HL-60 (cell line): ENCODE measurements around the gene C4orf36.

ENCODE experiments used
- DNase-seq, 2 experiments: peaks; one replicate each; pipeline ENCODE4 v3.0.0-alpha.2; 2010 to 2020; ENCODE audit warnings: low read depth in 1 of 2, low spot score in 1 of 2
- H3K27ac ChIP-seq: fragments of 250-450 bp; sonication (Bioruptor Pico); replicated peaks from 2 replicates; pipeline ENCODE4 v1.5.1; 2020; ENCODE audit warnings: mild to moderate bottlenecking, moderate library complexity
- H3K27me3 ChIP-seq: fragments of 250-450 bp; sonication (Bioruptor Pico); 2 replicates; pipeline ENCODE4 v1.5.1; 2021; ENCODE audit warnings: mild to moderate bottlenecking, moderate library complexity; ENCODE audit not compliant: insufficient read depth, poor library complexity, severe bottlenecking
- H3K4me3 ChIP-seq: replicated peaks from 2 replicates; pipeline ENCODE4 v1.5.1; 2011; ENCODE audit warnings: mild to moderate bottlenecking, control low read depth, low read length; ENCODE audit not compliant: insufficient read depth
- CTCF ChIP-seq: IDR thresholded peaks from one replicate; pipeline ENCODE4 v1.5.1; 2011; ENCODE audit warnings: low read length, control low read depth, inconsistent platforms; ENCODE audit not compliant: insufficient read depth
- GABPA ChIP-seq: IDR thresholded peaks from 2 replicates; pipeline ENCODE4 v1.6.1; 2012; ENCODE audit warnings: low read depth
- POLR2AphosphoS5 ChIP-seq: IDR thresholded peaks from 2 replicates; pipeline ENCODE4 v1.6.1; 2012; ENCODE audit warnings: low read depth
- SPI1 ChIP-seq: IDR thresholded peaks from 2 replicates; pipeline ENCODE4 v1.6.1; 2012; ENCODE audit warnings: low read depth, mild to moderate bottlenecking, borderline replicate concordance
- TF ChIP-seq, protein P1 (sequence below): IDR thresholded peaks from 2 replicates; pipeline ENCODE4 v1.6.1; 2012; ENCODE audit warnings: low read depth; ENCODE audit not compliant: insufficient replicate concordance

The C4orf36 gene

DNA sequence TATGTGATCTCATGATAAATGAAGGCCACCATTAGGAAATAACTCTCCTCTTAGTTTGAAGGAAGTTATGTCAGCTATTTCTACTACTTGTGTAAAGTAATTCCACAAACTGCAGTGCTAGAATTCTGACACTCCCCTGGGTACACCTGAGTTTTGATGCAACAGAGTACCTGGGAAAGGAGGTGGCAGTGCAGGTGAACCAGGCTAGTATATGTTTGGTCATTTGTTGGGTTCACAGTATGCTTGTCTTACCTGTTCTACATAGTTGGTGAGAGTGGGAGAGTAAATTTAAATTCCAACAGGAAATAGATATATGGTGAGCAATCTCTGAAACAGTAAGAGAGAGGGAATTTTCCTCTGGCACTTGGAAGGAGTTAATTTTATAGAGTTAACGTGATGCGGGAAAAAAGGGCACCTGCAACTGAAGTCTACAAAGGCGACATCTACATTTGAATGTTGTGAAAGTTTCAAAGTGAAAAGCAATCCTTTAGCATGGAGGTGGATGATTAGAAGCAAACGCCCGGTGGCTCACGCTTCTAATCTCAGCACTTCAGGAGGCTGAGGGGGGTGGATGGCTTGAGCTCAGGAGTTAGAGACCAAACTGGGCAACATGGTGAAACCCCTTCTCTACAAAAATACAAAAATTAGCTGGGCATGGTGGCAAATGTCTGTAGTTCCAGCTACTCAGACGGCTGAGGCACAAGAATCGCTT, 34.7 kb downstream of the C4orf36 start:
- no peaks in the 10 kb centered on the region for H3K27me3 ChIP-seq
- H3K27ac ChIP-seq, result no peak overlapping the region
- no peak for DNase-seq
- H3K4me3 ChIP-seq, result no peak overlapping the region
- TF ChIP-seq SPI1 (no peak), GABPA (no peak), CTCF (no peak), POLR2AphosphoS5 (no peak)
- TF ChIP-seq, protein P1, sequence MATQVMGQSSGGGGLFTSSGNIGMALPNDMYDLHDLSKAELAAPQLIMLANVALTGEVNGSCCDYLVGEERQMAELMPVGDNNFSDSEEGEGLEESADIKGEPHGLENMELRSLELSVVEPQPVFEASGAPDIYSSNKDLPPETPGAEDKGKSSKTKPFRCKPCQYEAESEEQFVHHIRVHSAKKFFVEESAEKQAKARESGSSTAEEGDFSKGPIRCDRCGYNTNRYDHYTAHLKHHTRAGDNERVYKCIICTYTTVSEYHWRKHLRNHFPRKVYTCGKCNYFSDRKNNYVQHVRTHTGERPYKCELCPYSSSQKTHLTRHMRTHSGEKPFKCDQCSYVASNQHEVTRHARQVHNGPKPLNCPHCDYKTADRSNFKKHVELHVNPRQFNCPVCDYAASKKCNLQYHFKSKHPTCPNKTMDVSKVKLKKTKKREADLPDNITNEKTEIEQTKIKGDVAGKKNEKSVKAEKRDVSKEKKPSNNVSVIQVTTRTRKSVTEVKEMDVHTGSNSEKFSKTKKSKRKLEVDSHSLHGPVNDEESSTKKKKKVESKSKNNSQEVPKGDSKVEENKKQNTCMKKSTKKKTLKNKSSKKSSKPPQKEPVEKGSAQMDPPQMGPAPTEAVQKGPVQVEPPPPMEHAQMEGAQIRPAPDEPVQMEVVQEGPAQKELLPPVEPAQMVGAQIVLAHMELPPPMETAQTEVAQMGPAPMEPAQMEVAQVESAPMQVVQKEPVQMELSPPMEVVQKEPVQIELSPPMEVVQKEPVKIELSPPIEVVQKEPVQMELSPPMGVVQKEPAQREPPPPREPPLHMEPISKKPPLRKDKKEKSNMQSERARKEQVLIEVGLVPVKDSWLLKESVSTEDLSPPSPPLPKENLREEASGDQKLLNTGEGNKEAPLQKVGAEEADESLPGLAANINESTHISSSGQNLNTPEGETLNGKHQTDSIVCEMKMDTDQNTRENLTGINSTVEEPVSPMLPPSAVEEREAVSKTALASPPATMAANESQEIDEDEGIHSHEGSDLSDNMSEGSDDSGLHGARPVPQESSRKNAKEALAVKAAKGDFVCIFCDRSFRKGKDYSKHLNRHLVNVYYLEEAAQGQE, result no peak

- DNase-seq, result no peak
- Histone ChIP-seq H3K27ac (no peak overlapping the region), H3K27me3 (no peaks in the 10 kb centered on the region), H3K4me3 (no peak overlapping the region)
- TF ChIP-seq, protein P1, result no peak
- TF ChIP-seq GABPA, result no peak
- TF ChIP-seq POLR2AphosphoS5, result no peak
- TF ChIP-seq SPI1, result no peak
- no peak for TF ChIP-seq CTCF
Measured at GRCh38 chr4:86856896-86857295, 35.3 kb downstream of the C4orf36 start.

DNA sequence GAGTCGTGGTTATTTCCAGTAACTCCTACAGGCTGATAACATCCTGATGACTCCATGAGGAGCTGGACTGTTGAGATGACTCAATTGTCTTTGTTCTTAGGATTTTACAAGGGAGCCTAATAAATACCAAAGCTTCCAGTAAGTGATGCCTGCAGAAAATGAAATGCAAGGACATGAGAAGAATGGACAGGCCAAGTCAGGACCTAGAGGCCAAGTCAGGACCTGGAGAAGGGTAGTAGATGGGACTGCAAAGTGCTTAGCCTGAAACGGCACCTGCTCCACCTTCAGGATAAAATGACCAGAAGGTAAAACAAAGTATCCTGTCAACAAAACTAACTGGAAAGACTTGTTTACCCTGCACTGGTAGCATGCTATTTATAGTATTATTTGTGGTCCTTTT, 36.6 kb downstream of the C4orf36 start:
- no peak overlapping the region for H3K27ac ChIP-seq
- no peak for DNase-seq
- H3K27me3 ChIP-seq, result no peaks in the 10 kb centered on the region
- H3K4me3 ChIP-seq, result no peak overlapping the region
- TF ChIP-seq GABPA (no peak), SPI1 (no peak)
- TF ChIP-seq, protein P1, result no peak

DNA sequence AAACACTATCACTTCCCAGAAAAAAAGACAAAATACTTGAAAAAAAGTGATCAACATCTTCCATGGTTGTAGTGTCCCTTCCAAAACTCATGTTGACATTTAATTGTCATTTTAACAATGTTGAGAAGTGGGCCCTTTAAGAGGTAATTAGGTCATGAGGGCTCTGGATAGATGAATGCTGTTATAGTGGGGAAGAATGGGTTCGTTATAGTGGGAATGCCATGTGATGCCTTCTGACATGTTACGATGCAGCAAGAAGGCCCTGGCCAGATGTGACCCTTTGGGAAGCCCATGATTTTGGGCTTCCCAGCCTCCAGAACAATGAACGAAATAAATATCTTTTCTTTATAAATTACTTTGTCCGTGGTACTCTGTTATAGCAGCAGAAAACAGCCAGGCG, 39.0 kb downstream of the C4orf36 start:
- Histone ChIP-seq H3K27ac (no peak overlapping the region), H3K4me3 (no peak overlapping the region), H3K27me3 (no peaks in the 10 kb centered on the region)
- DNase-seq, result no peak
- TF ChIP-seq POLR2AphosphoS5 (no peak), CTCF (no peak), GABPA (no peak), SPI1 (no peak)
- TF ChIP-seq, protein P1, result no peak
